Measurements from ENCODE around the gene MRO.

- TF ChIP-seq POLR2A (IDR thresholded peaks at IDR 0.05) (no peak), CTCF (IDR thresholded peaks at IDR 0.05) (no peak)
Observed at GRCh38 chr18:50836521-50836957, 16.7 kb upstream of the MRO start.

Measured in right lobe of liver (tissue), 4 donors.